Testis (tissue), 2 donors: ENCODE data around the gene TLK1.

Experiments
- CTCF ChIP-seq, 3 experiments: fragments of 450-650 bp in 2 of 3; fragments of 200-600 bp in 1 of 3; sonication (generic) in 1 of 3; IDR thresholded peaks; one replicate each; pipeline ENCODE4 v1.5.1; 2016 to 2019; ENCODE audit warnings: antibody characterized with exemption in 3 of 3, mild to moderate bottlenecking in 2 of 3, moderate library complexity in 1 of 3
- POLR2A ChIP-seq: fragments of 450-650 bp; IDR thresholded peaks from one replicate; pipeline ENCODE4 v1.6.1; 2017; ENCODE audit warnings: antibody characterized with exemption, mild to moderate bottlenecking, moderate library complexity

- TF ChIP-seq CTCF (IDR thresholded peaks at IDR 0.05) (no peak), POLR2A (no peak)
These were observed 211.3 kb downstream of the TLK1 start for GRCh38 chr2:170949415-170949814.
